A549 (cell line): Measurements from ENCODE around the gene HNF1A. TPM values are rescaled to one million over a fixed set of nuclear protein-coding genes. Genes with fewer than 3 reads are reported as not detected.

Source experiments
- ATAC-seq, 2 experiments: fragments of 200-7000 bp in 1 of 2; fragments of >200 bp in 1 of 2; cut with Nextera tagmentation in 1 of 2; cut with Tn5 transposase in 1 of 2; 3 replicates each; pipeline versions ENCODE4 v1.8.0 to v1.9.1; 2018 to 2020; ENCODE audit warnings: mild to moderate bottlenecking in 1 of 2, moderate library complexity in 1 of 2
- CTCF ChIA-PET: fragments of 300-600 bp; sonication (Branson Sonifier 250); formaldehyde crosslinking; extraction: SDS; loops from one replicate; lab custom pipeline; 2021; ENCODE audit warnings: antibody characterized with exemption, inconsistent platforms; lab: Yijun Ruan, JAX
- POLR2A ChIA-PET: fragments of 350-600 bp; formaldehyde crosslinking; extraction: SDS; loops from one replicate; lab custom pipeline; 2021; ENCODE audit warnings: antibody characterized with exemption, inconsistent platforms; lab: Yijun Ruan, JAX
- DNase-seq, 2 experiments: peaks; one replicate each; pipeline versions ENCODE4 v3.0.0 to v3.0.0-alpha.2; 2011 to 2016; ENCODE audit warnings: low read depth in 1 of 2, low spot score in 1 of 2
- FAIRE-seq: peaks from 2 replicates; lab custom pipeline; 2011; peaks lifted over from hg19 to GRCh38; lab: Jason Lieb, UNC
- H3K27ac ChIP-seq, 2 experiments: fragments of >200 bp; sonication (Bioruptor Twin); formaldehyde crosslinking; 3 replicates each; pipeline ENCODE4 v1.5.1; 2016 to 2017
- H3K4me1 ChIP-seq: fragments of >200 bp; sonication (Bioruptor Twin); formaldehyde crosslinking; 3 replicates; pipeline ENCODE4 v1.6.1; 2016
- H3K4me2 ChIP-seq: fragments of >200 bp; sonication (Bioruptor Twin); formaldehyde crosslinking; 3 replicates; pipeline ENCODE4 v1.6.1; 2016
- H3K4me3 ChIP-seq: fragments of >200 bp; sonication (Bioruptor Twin); formaldehyde crosslinking; 3 replicates; pipeline ENCODE4 v1.5.1; 2016
- H3K9me3 ChIP-seq: fragments of >200 bp; sonication (Bioruptor Twin); formaldehyde crosslinking; 3 replicates; pipeline ENCODE4 v1.6.1; 2016
- BCL3 ChIP-seq: fragments of >200 bp; sonication (Bioruptor Twin); formaldehyde crosslinking; IDR thresholded peaks from 3 replicates; pipeline ENCODE4 v1.6.1; 2016
- BHLHE40 ChIP-seq: IDR thresholded peaks from 2 replicates; pipeline ENCODE4 v1.6.1; 2012; ENCODE audit warnings: low read depth, low read length, inconsistent platforms
- CBX8 ChIP-seq: fragments of 200-600 bp; sonication (generic); IDR thresholded peaks from 2 replicates; pipeline ENCODE4 v1.6.1; 2016
- CHD2 ChIP-seq: fragments of 150-350 bp; IDR thresholded peaks from 2 replicates; pipeline ENCODE4 v1.6.1; 2014; ENCODE audit warnings: low read length; ENCODE audit not compliant: partially characterized antibody
- CTCF ChIP-seq: fragments of >200 bp; sonication (Bioruptor Twin); formaldehyde crosslinking; IDR thresholded peaks from 3 replicates; pipeline ENCODE4 v1.5.1; 2016
- EHF ChIP-seq: fragments of 250-450 bp; sonication (Bioruptor Pico); IDR thresholded peaks from 2 replicates; pipeline ENCODE4 v1.5.0; 2020; ENCODE audit warnings: mild to moderate bottlenecking
- ESRRA ChIP-seq: fragments of 150-350 bp; IDR thresholded peaks from 2 replicates; pipeline ENCODE4 v1.6.1; 2014; ENCODE audit warnings: mild to moderate bottlenecking, low read length, borderline replicate concordance
- FOSL2 ChIP-seq, 2 experiments: fragments of 450-650 bp in 1 of 2; fragments of >200 bp in 1 of 2; sonication (Bioruptor Twin) in 1 of 2; formaldehyde crosslinking; IDR thresholded peaks; 2 replicates each; pipeline versions ENCODE4 v1.5.0 to v1.6.1; 2016 to 2020; ENCODE audit warnings: mild to moderate bottlenecking in 1 of 2, moderate library complexity in 1 of 2
- MAFK ChIP-seq: fragments of 450-650 bp; IDR thresholded peaks from 2 replicates; pipeline ENCODE4 v1.6.1; 2014; ENCODE audit not compliant: partially characterized antibody
- PBX3 ChIP-seq: IDR thresholded peaks from 2 replicates; pipeline ENCODE4 v1.6.1; 2012
- RAD21 ChIP-seq, 2 experiments: fragments of >200 bp in 1 of 2; sonication (Bioruptor Twin) in 1 of 2; formaldehyde crosslinking in 1 of 2; IDR thresholded peaks in 1 of 2; conservative IDR thresholded peaks in 1 of 2; 2 replicates in 1 of 2; 3 replicates in 1 of 2; pipeline ENCODE4 v1.6.1; 2012 to 2018; ENCODE audit warnings: inconsistent platforms in 1 of 2
- RARB ChIP-seq: fragments of 250-450 bp; sonication (Bioruptor Pico); IDR thresholded peaks from 2 replicates; pipeline ENCODE4 v1.8.0; 2021; ENCODE audit warnings: mild to moderate bottlenecking, moderate library complexity
- REST ChIP-seq: fragments of 200-600 bp; sonication (generic); IDR thresholded peaks from 2 replicates; pipeline ENCODE4 v1.6.1; 2016; ENCODE audit warnings: antibody characterized with exemption, mild to moderate bottlenecking, moderate library complexity
- RFX5 ChIP-seq: fragments of 450-650 bp; IDR thresholded peaks from 2 replicates; pipeline ENCODE4 v1.7.1; 2014; ENCODE audit warnings: antibody characterized with exemption, mild to moderate bottlenecking, moderate library complexity
- USF2 ChIP-seq: fragments of 450-650 bp; IDR thresholded peaks from 2 replicates; pipeline ENCODE4 v1.6.1; 2014; ENCODE audit warnings: antibody characterized with exemption
- ZNF302 ChIP-seq: fragments of 250-450 bp; sonication (Bioruptor Pico); IDR thresholded peaks from 2 replicates; pipeline ENCODE4 v1.9.0; 2021; ENCODE audit warnings: inconsistent platforms, mild to moderate bottlenecking, moderate library complexity
- whole genome bisulfite sequencing: methylation state at CpG from one replicate; pipeline ENCODE4 v1.1.6; 2017; ENCODE audit errors: missing lambda C conversion rate; 5-methylcytosine and 5-hydroxymethylcytosine counted together
- polyA plus RNA-seq, 4 experiments: library from polyadenylated mRNA; depleted of rRNA in 3 of 4; stranded (reverse); fragments of >200 nt; fragmentation: RNase III in 1 of 4; extraction: RNeasy Plus Mini Kit Qiagen cat#74134 plus additional on column Dnase treatment in 1 of 4; gene quantifications; 2 replicates in 3 of 4; 3 replicates in 1 of 4; pipeline ENCODE4 v1.2.3, GENCODE V29; 2011 to 2017

The HNF1A gene
- polyA plus RNA-seq, 2 of the 4 experiments (the other 2 are of a cell fraction), result 2.6 to 7.3 TPM

- Histone ChIP-seq H3K27ac (no peak overlapping the region), H3K4me3 (no peak overlapping the region), H3K4me1 (no peaks in the 10 kb centered on the region), H3K4me2 (no peak overlapping the region), H3K9me3 (no peaks in the 10 kb centered on the region)
- CTCF ChIA-PET, result interaction anchor here (0.7 to 4.6 kb wide), 4 partner anchors 11 to 39 kb away, joined by 3 to 16 read pairs (median 7); no protein-coding TSS in a partner anchor
- POLR2A ChIA-PET, result no interaction called here
- FAIRE-seq, result no peak
- no peak for ATAC-seq
- DNase-seq, result no peak
- 72% methylated on average over 9 of the region's 9 CpGs for WGBS
- TF ChIP-seq MAFK (peak; percentile 20), FOSL2 (IDR thresholded peaks at IDR 0.05) (no peak), FOSL2 (CRISPR knock-in tag; IDR thresholded peaks at IDR 0.05) (no peak), RFX5 (no peak), ESRRA (no peak)
- TF ChIP-seq, all 56 proteins: peak for 1
Measured at GRCh38 chr12:120932956-120933526, 45.3 kb upstream of the HNF1A start.

- no peak for ATAC-seq
- no peak overlapping the region for H3K4me2 ChIP-seq
- no peak for TF ChIP-seq MAFK
- TF ChIP-seq ZNF302, result no peak
- TF ChIP-seq RAD21 (conservative IDR thresholded peaks at IDR 0.05 in 1 of 2, IDR thresholded peaks at IDR 0.05 in 1 of 2), result no peak
- TF ChIP-seq EHF (CRISPR knock-in tag), result no peak
- no peak for TF ChIP-seq CBX8
- TF ChIP-seq BHLHE40, result no peak
- no peak for TF ChIP-seq CTCF
- no peak for TF ChIP-seq USF2
- TF ChIP-seq REST, result no peak
- no peak for TF ChIP-seq PBX3
- no peak for TF ChIP-seq CHD2
- TF ChIP-seq BCL3, result no peak
- no peak for TF ChIP-seq RARB (CRISPR knock-in tag)
- no peak overlapping the region for H3K27ac ChIP-seq
- no peak overlapping the region for H3K4me3 ChIP-seq
- FAIRE-seq, result no peak
- ChIA-PET POLR2A (no interaction called here), CTCF (interaction anchor here (4.6 kb wide), 1 partner anchor 38 kb away, joined by 16 read pairs; no protein-coding TSS in a partner anchor)
- 77% methylated on average over 6 of the region's 6 CpGs for WGBS
- no peaks in the 10 kb centered on the region for H3K4me1 ChIP-seq
- DNase-seq, result no peak
- H3K9me3 ChIP-seq, result no peaks in the 10 kb centered on the region
Measured at GRCh38 chr12:120933786-120934185, 44.6 kb upstream of the HNF1A start.
